B cell (primary cell): Measurements from ENCODE around the gene PRKCH. TPM values are rescaled to one million over a fixed set of nuclear protein-coding genes. Genes with fewer than 3 reads are reported as not detected.

Experiments
- ATAC-seq: fragments of 200-7000 bp; cut with Tn5 transposase; one replicate; pipeline ENCODE4 v1.10.0; 2021; ENCODE audit warnings: low read depth, mild to moderate bottlenecking, moderate number of reproducible peaks, moderate library complexity
- CTCF ChIA-PET: fragments of 350-600 bp; sonication (Branson Sonifier 250); formaldehyde crosslinking; loops from one replicate; lab custom pipeline; 2021; ENCODE audit warnings: antibody characterized with exemption, inconsistent platforms; lab: Charles Lee
- POLR2A ChIA-PET: fragments of 350-600 bp; sonication (Branson Sonifier 250); formaldehyde crosslinking; loops from one replicate; lab custom pipeline; 2021; ENCODE audit warnings: antibody characterized with exemption; lab: Charles Lee
- DNase-seq: peaks from one replicate; pipeline ENCODE4 v3.0.0; 2013
- H2AFZ ChIP-seq: 2 replicates; pipeline ENCODE4 v1.6.1; 2012; ENCODE audit warnings: mild to moderate bottlenecking, low read depth, low read length; ENCODE audit not compliant: insufficient read depth, poor library complexity, severe bottlenecking
- H3K27ac ChIP-seq, 2 donors: 1 replicate in 1 of 2; 2 replicates in 1 of 2; pipeline ENCODE4 v1.5.1; 2012 to 2013; ENCODE audit warnings: low read length in 2 of 2, mild to moderate bottlenecking in 2 of 2, moderate library complexity in 1 of 2
- H3K27me3 ChIP-seq, 4 experiments: fragments of 200-600 bp in 1 of 4; sonication (generic) in 1 of 4; replicated peaks in 1 of 4; 1 replicate in 2 of 4; 2 replicates in 2 of 4; pipeline versions ENCODE4 v1.6.1 to v1.7.0; 2013 to 2016; ENCODE audit warnings: low read length in 3 of 4, mild to moderate bottlenecking in 2 of 4, mixed read lengths in 1 of 4, moderate library complexity in 1 of 4; ENCODE audit not compliant: insufficient read depth in 4 of 4, control insufficient read depth in 3 of 4; ENCODE audit errors: control extremely low read depth in 1 of 4
- H3K36me3 ChIP-seq, 2 experiments: replicated peaks in 1 of 2; 1 replicate in 1 of 2; 2 replicates in 1 of 2; pipeline versions ENCODE4 v1.6.1 to v1.7.1; 2013; ENCODE audit warnings: low read length in 1 of 2; ENCODE audit not compliant: insufficient read depth in 2 of 2, control insufficient read depth in 1 of 2; ENCODE audit errors: control extremely low read depth in 1 of 2, extremely low read depth in 1 of 2
- H3K4me1 ChIP-seq, 2 donors: fragments of 200-600 bp in 1 of 2; sonication (generic) in 1 of 2; 1 replicate in 1 of 2; 2 replicates in 1 of 2; pipeline versions ENCODE4 v1.5.1 to v1.6.1; 2013 to 2017; ENCODE audit warnings: low read length in 2 of 2; ENCODE audit not compliant: control insufficient read depth in 2 of 2, insufficient read depth in 2 of 2
- H3K4me2 ChIP-seq: replicated peaks from 2 replicates; pipeline ENCODE3; 2012; ENCODE audit warnings: mild to moderate bottlenecking, low read depth, low read length; ENCODE audit not compliant: poor library complexity, severe bottlenecking
- H3K4me3 ChIP-seq, 5 experiments: fragments of 200-600 bp in 1 of 5; sonication (generic) in 1 of 5; 1 replicate in 3 of 5; 2 replicates in 2 of 5; pipeline versions ENCODE4 v1.5.1 to v1.7.0; 2011 to 2016; ENCODE audit warnings: low read length in 4 of 5, mild to moderate bottlenecking in 4 of 5, low read depth in 2 of 5, control low read depth in 1 of 5, moderate library complexity in 1 of 5; ENCODE audit not compliant: insufficient read depth in 1 of 5; ENCODE audit errors: control extremely low read depth in 1 of 5, extremely low read depth in 1 of 5
- H3K79me2 ChIP-seq: fragments of 200-600 bp; sonication (generic); one replicate; pipeline ENCODE4 v1.6.0; 2016; ENCODE audit warnings: low read length; ENCODE audit not compliant: control insufficient read depth, insufficient read depth
- H3K9ac ChIP-seq: fragments of 200-600 bp; sonication (generic); 2 replicates; pipeline ENCODE4 v1.6.1; 2017; ENCODE audit warnings: mild to moderate bottlenecking, low read length, moderate library complexity
- H3K9me3 ChIP-seq, 3 donors: one replicate each; pipeline versions ENCODE4 v1.6.1 to v1.7.1; 2013; ENCODE audit warnings: low read length in 2 of 3; ENCODE audit not compliant: control insufficient read depth in 2 of 3, insufficient read depth in 1 of 3; ENCODE audit errors: control extremely low read depth in 1 of 3
- H4K20me1 ChIP-seq: 2 replicates; pipeline ENCODE4 v1.6.0; 2012; ENCODE audit warnings: mild to moderate bottlenecking, low read length; ENCODE audit not compliant: insufficient read depth, control insufficient read depth, poor library complexity, severe bottlenecking
- H3K27ac Mint-ChIP-seq: one replicate; pipeline ENCODE4 v1.8.0; 2021; ENCODE audit warnings: mixed read lengths
- H3K27me3 Mint-ChIP-seq: one replicate; pipeline ENCODE4 v1.8.0; 2021; ENCODE audit warnings: mixed read lengths
- H3K4me1 Mint-ChIP-seq: one replicate; pipeline ENCODE4 v1.8.0; 2021; ENCODE audit warnings: mixed read lengths
- H3K4me3 Mint-ChIP-seq: one replicate; pipeline ENCODE4 v1.8.0; 2021; ENCODE audit warnings: mixed read lengths
- H3K9me3 Mint-ChIP-seq: one replicate; pipeline ENCODE4 v1.8.0; 2022; ENCODE audit warnings: mixed read lengths; ENCODE audit not compliant: insufficient read depth
- EZH2 ChIP-seq: IDR thresholded peaks from 2 replicates; pipeline ENCODE4 v1.6.1; 2012; ENCODE audit warnings: borderline replicate concordance, low read depth, mild to moderate bottlenecking, moderate library complexity, low read length; ENCODE audit not compliant: insufficient read depth, poor library complexity, severe bottlenecking
- WGBS: methylation state at CpG from one replicate; pipeline ENCODE4 v1.1.5; 2013; ENCODE audit warnings: missing lambda C conversion rate; ENCODE audit not compliant: insufficient coverage; 5-methylcytosine and 5-hydroxymethylcytosine counted together
- intact Hi-C: fragments of 100-400 bp; cut with micrococcal nuclease; formaldehyde crosslinking; loops from one replicate; pipeline ENCODE4 v1.10.0; 2022
- polyA plus RNA-seq: library from polyadenylated mRNA; depleted of rRNA; stranded (reverse); fragments of >200 nt; gene quantifications from 2 replicates; pipeline ENCODE4 v1.2.3, GENCODE V29; 2012
- total RNA-seq, 2 donors: library from RNA; stranded (reverse); fragments of 120-200 nt in 1 of 2; gene quantifications; 1 replicate in 1 of 2; 2 replicates in 1 of 2; pipeline versions ENCODE4 v1.2.3 to v1.2.4, GENCODE V29; 2013 to 2022
- TF ChIP-seq, protein P1 (sequence below): fragments of 200-600 bp; IDR thresholded peaks from one replicate; pipeline ENCODE4 v1.8.0; 2022; ENCODE audit warnings: antibody characterized with exemption, mild to moderate bottlenecking

PRKCH gene
- total and polyA plus RNA-seq, 2 donors (not counting 1 experiment from before 2014, with no cell fraction given), result 2.0 to 5.0 TPM

DNA sequence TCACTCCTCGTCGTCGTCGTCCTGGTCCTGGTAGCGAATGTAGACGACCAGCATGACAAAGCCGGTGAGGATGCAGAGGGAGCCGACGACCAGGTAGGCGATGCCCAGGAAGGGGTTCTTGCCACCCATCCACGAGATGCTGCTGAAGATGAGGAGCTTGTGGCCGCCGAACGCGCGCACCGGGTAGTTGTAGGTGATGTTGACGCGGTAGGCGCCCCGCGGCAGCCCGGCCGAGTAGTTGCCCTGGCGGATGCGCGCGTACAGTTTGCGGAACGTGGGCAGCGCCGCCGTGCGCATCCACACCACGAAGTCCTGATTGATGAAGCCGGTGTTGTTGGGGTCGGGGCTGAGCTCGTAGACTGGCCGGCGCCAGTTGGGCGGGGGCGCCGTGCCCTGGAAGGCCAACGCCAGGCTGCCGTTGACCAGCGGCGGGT, 41.3 kb upstream of the PRKCH start:
- peak overlapping the region; percentile 65 for H3K27ac Mint-ChIP-seq
- Histone ChIP-seq H3K4me3 (peak overlapping the region in 4 of 5 experiments; percentile 18 to 53 (median 42)), H2AFZ (peak overlapping the region; percentile 65), H4K20me1 (no peaks in the 10 kb centered on the region), H3K27me3 (peaks cover 0 to 31% (median 21%) of the 10 kb centered on the region in 4 experiments), H3K9ac (peak overlapping the region; percentile 51), H3K4me2 (peak overlapping the region; percentile 79), H3K9me3 (peaks cover 0 to 4% (median 0%) of the 10 kb centered on the region in 3 donors), H3K4me1 (peaks cover 10 to 18% of the 10 kb centered on the region in 2 donors), H3K27ac (no peak overlapping the region), H3K36me3 (no peaks in the 10 kb centered on the region), H3K79me2 (no peaks in the 10 kb centered on the region)
- peak; percentile 12 for ATAC-seq
- H3K4me1 Mint-ChIP-seq, result peaks cover 13% of the 10 kb centered on the region
- CTCF ChIA-PET, result interaction anchor here (1.7 kb wide), 1 partner anchor 558 kb away, joined by 5 read pairs; no protein-coding TSS in a partner anchor
- peak overlapping the region; percentile 83 for H3K4me3 Mint-ChIP-seq
- peaks cover 66% of the 10 kb centered on the region for H3K27me3 Mint-ChIP-seq
- H3K9me3 Mint-ChIP-seq, result no peaks in the 10 kb centered on the region
- 16% methylated on average over 47 of the region's 47 CpGs for WGBS
- TF ChIP-seq, protein P1, sequence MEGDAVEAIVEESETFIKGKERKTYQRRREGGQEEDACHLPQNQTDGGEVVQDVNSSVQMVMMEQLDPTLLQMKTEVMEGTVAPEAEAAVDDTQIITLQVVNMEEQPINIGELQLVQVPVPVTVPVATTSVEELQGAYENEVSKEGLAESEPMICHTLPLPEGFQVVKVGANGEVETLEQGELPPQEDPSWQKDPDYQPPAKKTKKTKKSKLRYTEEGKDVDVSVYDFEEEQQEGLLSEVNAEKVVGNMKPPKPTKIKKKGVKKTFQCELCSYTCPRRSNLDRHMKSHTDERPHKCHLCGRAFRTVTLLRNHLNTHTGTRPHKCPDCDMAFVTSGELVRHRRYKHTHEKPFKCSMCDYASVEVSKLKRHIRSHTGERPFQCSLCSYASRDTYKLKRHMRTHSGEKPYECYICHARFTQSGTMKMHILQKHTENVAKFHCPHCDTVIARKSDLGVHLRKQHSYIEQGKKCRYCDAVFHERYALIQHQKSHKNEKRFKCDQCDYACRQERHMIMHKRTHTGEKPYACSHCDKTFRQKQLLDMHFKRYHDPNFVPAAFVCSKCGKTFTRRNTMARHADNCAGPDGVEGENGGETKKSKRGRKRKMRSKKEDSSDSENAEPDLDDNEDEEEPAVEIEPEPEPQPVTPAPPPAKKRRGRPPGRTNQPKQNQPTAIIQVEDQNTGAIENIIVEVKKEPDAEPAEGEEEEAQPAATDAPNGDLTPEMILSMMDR, result no peak
- no peak for TF ChIP-seq EZH2
- POLR2A ChIA-PET, result interaction anchor here (0.5 kb wide), 1 partner anchor 611 kb away, joined by 6 read pairs; no protein-coding TSS in a partner anchor
- DNase-seq, result no peak
- intact Hi-C loops, result no loop called here

- H3K27me3 Mint-ChIP-seq, result peaks cover 69% of the 10 kb centered on the region
Observed at GRCh38 chr14:61280526-61281185, 40.7 kb upstream of the PRKCH start.

More at GRCh38 chr14:61280526-61281185, 40.7 kb upstream of the PRKCH start:
- H3K4me1 ChIP-seq, result peaks cover 10 to 18% of the 10 kb centered on the region in 2 donors
- peak overlapping the region; percentile 65 for H2AFZ ChIP-seq
- H3K27ac ChIP-seq, result no peak overlapping the region
- intact Hi-C loops, result no loop called here
- H3K9me3 Mint-ChIP-seq, result no peaks in the 10 kb centered on the region
- peak overlapping the region; percentile 83 for H3K4me3 Mint-ChIP-seq
- TF ChIP-seq, protein P1, result peak; percentile 47
- no peak for TF ChIP-seq EZH2
- H3K27ac Mint-ChIP-seq, result peak overlapping the region; percentile 65
- H3K36me3 ChIP-seq, result no peaks in the 10 kb centered on the region
- CTCF ChIA-PET, result interaction anchor here (1.7 kb wide), 1 partner anchor 558 kb away, joined by 5 read pairs; no protein-coding TSS in a partner anchor
- H3K79me2 ChIP-seq, result no peaks in the 10 kb centered on the region
- H3K4me2 ChIP-seq, result peak overlapping the region; percentile 79
- peak; percentile 75 for ATAC-seq
- H3K9ac ChIP-seq, result peak overlapping the region; percentile 51
- WGBS, result 6% methylated on average over 81 of the region's 81 CpGs
- peaks cover 13% of the 10 kb centered on the region for H3K4me1 Mint-ChIP-seq
- POLR2A ChIA-PET, result interaction anchor here (0.5 kb wide), 1 partner anchor 611 kb away, joined by 6 read pairs; no protein-coding TSS in a partner anchor
- peak overlapping the region in 4 of 5 experiments; percentile 18 to 53 (median 42) for H3K4me3 ChIP-seq
- no peaks in the 10 kb centered on the region for H4K20me1 ChIP-seq
- H3K9me3 ChIP-seq, result peaks cover 0 to 4% (median 0%) of the 10 kb centered on the region in 3 donors
- peaks cover 0 to 30% (median 26%) of the 10 kb centered on the region in 4 experiments for H3K27me3 ChIP-seq
- peak; percentile 63 for DNase-seq
